SK-N-MC (cell line): ENCODE measurements around the gene AIMP1.

Source experiments
- EZH2 ChIP-seq: fragments of 200-600 bp; sonication (generic); IDR thresholded peaks from one replicate; pipeline ENCODE4 v1.6.1; 2017; ENCODE audit warnings: antibody characterized with exemption
- POLR2AphosphoS5 ChIP-seq: IDR thresholded peaks from 2 replicates; pipeline ENCODE4 v1.6.1; 2012; ENCODE audit warnings: mild to moderate bottlenecking, low read depth, low read length, borderline replicate concordance

DNA sequence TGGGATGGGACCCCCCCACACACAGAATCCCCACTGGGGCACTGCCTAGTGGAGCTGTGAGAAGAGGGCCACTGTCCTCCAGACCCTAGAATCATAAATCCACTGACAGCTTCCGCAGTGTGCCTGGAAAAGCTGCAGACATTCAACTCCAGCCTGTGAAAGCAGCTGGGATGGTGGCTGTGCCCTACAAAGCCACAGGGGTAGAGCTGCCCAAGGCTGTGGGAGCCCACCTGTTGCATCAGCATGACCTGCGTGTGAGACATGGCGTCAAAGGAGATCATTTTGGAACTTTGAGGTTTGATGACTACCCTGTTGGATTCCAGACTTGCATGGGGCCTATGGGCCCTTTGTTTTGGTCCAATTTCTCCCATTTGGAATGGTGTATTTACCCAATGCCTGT, 22.3 kb downstream of the AIMP1 start:
- TF ChIP-seq POLR2AphosphoS5: no peak
- no peak for TF ChIP-seq EZH2
